CD14-positive monocyte (primary cell): ENCODE data around the gene ERVH48-1. TPM values are rescaled to one million over a fixed set of nuclear protein-coding genes. Genes with fewer than 3 reads are reported as not detected.
"Not testable (repeated sequence)": the region's sequence is repeated elsewhere in the genome, so short reads cannot be mapped to it uniquely, and the experiment has no call there.

Experiments
- DNase-seq, 3 donors: peaks; one replicate each; pipeline ENCODE4 v3.0.0-alpha.2; 2011 to 2022
- H2AFZ ChIP-seq: 2 replicates; pipeline ENCODE4 v1.6.0; 2012; ENCODE audit warnings: mild to moderate bottlenecking, low read depth, low read length, inconsistent platforms; ENCODE audit not compliant: insufficient read depth, poor library complexity, severe bottlenecking
- H3K27ac ChIP-seq, 2 donors: 1 replicate in 1 of 2; 2 replicates in 1 of 2; pipeline ENCODE4 v1.5.1; 2012 to 2013; ENCODE audit warnings: low read length in 2 of 2, control low read depth in 1 of 2, inconsistent platforms in 1 of 2, low read depth in 1 of 2, mild to moderate bottlenecking in 1 of 2
- H3K27me3 ChIP-seq, 2 donors: one replicate each; pipeline versions ENCODE4 v1.6.0 to v1.6.1; 2011 to 2013; ENCODE audit warnings: low read length in 2 of 2; ENCODE audit not compliant: control insufficient read depth in 2 of 2, insufficient read depth in 2 of 2
- H3K36me3 ChIP-seq, 2 donors: replicated peaks in 1 of 2; 1 replicate in 1 of 2; 2 replicates in 1 of 2; pipeline versions ENCODE4 v1.5.1 to v1.6.1; 2012 to 2013; ENCODE audit warnings: low read length in 2 of 2, control low read depth in 1 of 2, inconsistent platforms in 1 of 2, mild to moderate bottlenecking in 1 of 2; ENCODE audit not compliant: insufficient read depth in 2 of 2, control insufficient read depth in 1 of 2
- H3K4me1 ChIP-seq, 2 donors: 1 replicate in 1 of 2; 2 replicates in 1 of 2; pipeline versions ENCODE4 v1.5.1 to v1.6.1; 2012 to 2013; ENCODE audit warnings: low read length in 2 of 2, control low read depth in 1 of 2, inconsistent platforms in 1 of 2, mild to moderate bottlenecking in 1 of 2, moderate library complexity in 1 of 2; ENCODE audit not compliant: insufficient read depth in 2 of 2, control insufficient read depth in 1 of 2
- H3K4me2 ChIP-seq: replicated peaks from 2 replicates; pipeline ENCODE3; 2012; ENCODE audit warnings: low read length, moderate library complexity, mild to moderate bottlenecking; ENCODE audit not compliant: poor library complexity, severe bottlenecking; ENCODE audit errors: extremely low read depth
- H3K4me3 ChIP-seq, 3 experiments: fragments of 200-600 bp in 1 of 3; sonication (generic) in 1 of 3; replicated peaks in 1 of 3; 1 replicate in 2 of 3; 2 replicates in 1 of 3; pipeline ENCODE4 v1.5.1; 2011 to 2013; ENCODE audit warnings: low read length in 3 of 3, mild to moderate bottlenecking in 3 of 3, control low read depth in 2 of 3, low read depth in 2 of 3, inconsistent platforms in 1 of 3, moderate library complexity in 1 of 3
- H3K79me2 ChIP-seq: 2 replicates; pipeline ENCODE4 v1.6.0; 2012; ENCODE audit warnings: mild to moderate bottlenecking, control low read depth, inconsistent platforms, low read length, moderate library complexity; ENCODE audit not compliant: insufficient read depth
- H3K9ac ChIP-seq: 2 replicates; pipeline ENCODE4 v1.6.0; 2017; ENCODE audit warnings: low read length, mild to moderate bottlenecking; ENCODE audit not compliant: insufficient read depth, poor library complexity, severe bottlenecking
- H3K9me3 ChIP-seq, 2 donors: replicated peaks in 1 of 2; 1 replicate in 1 of 2; 2 replicates in 1 of 2; pipeline versions ENCODE4 v1.5.1 to v1.6.1; 2012 to 2013; ENCODE audit warnings: low read length in 2 of 2, control low read depth in 1 of 2; ENCODE audit not compliant: control insufficient read depth in 1 of 2, insufficient read depth in 1 of 2
- H4K20me1 ChIP-seq: 2 replicates; pipeline ENCODE4 v1.6.0; 2012; ENCODE audit warnings: mild to moderate bottlenecking, low read length, control low read depth, moderate library complexity; ENCODE audit not compliant: insufficient read depth
- H3K27ac Mint-ChIP-seq, 7 donors: one replicate each; pipeline ENCODE4 v1.8.0; 2020; ENCODE audit warnings: mild to moderate bottlenecking in 7 of 7, mixed read lengths in 7 of 7, moderate library complexity in 6 of 7, inconsistent platforms in 2 of 7
- H3K27me3 Mint-ChIP-seq, 3 donors: one replicate each; pipeline ENCODE4 v1.8.0; 2021 to 2022; ENCODE audit warnings: low read depth in 3 of 3, mild to moderate bottlenecking in 3 of 3, mixed read lengths in 3 of 3, moderate library complexity in 3 of 3, inconsistent platforms in 1 of 3
- H3K36me3 Mint-ChIP-seq, 2 donors: one replicate each; pipeline ENCODE4 v1.8.0; 2020; ENCODE audit warnings: mixed read lengths in 2 of 2, inconsistent platforms in 1 of 2, mild to moderate bottlenecking in 1 of 2
- H3K4me1 Mint-ChIP-seq: one replicate; pipeline ENCODE4 v1.8.0; 2020; ENCODE audit warnings: mild to moderate bottlenecking, mixed read lengths
- H3K4me3 Mint-ChIP-seq, 2 donors: one replicate each; pipeline ENCODE4 v1.8.0; 2020; ENCODE audit warnings: mild to moderate bottlenecking in 2 of 2, mixed read lengths in 2 of 2, moderate library complexity in 1 of 2
- H3K9me3 Mint-ChIP-seq, 7 donors: one replicate each; pipeline ENCODE4 v1.8.0; 2020 to 2022; ENCODE audit warnings: mixed read lengths in 7 of 7, mild to moderate bottlenecking in 6 of 7, moderate library complexity in 6 of 7, inconsistent platforms in 2 of 7
- CTCF ChIP-seq: fragments of 200-600 bp; IDR thresholded peaks from one replicate; pipeline ENCODE4 v1.8.0; 2022; ENCODE audit warnings: antibody characterized with exemption, mild to moderate bottlenecking
- WGBS: methylation state at CpG from one replicate; pipeline ENCODE4 v1.1.5; 2013; ENCODE audit warnings: missing lambda C conversion rate; ENCODE audit not compliant: insufficient coverage; 5-methylcytosine and 5-hydroxymethylcytosine counted together
- intact Hi-C, 2 donors: fragments of 100-400 bp; cut with micrococcal nuclease; formaldehyde crosslinking; loops; one replicate each; pipeline versions ENCODE4 v1.15.0 to v1.15.1; 2023
- polyA plus RNA-seq, 3 donors: library from polyadenylated mRNA; depleted of rRNA in 1 of 3; unstranded in 2 of 3; stranded (reverse) in 1 of 3; fragments of 300-500 nt in 2 of 3; fragments of >200 nt in 1 of 3; fragmentation: Illumina TruSeq in 2 of 3; gene quantifications; 1 replicate in 2 of 3; 2 replicates in 1 of 3; pipeline ENCODE4 v1.2.3, GENCODE V29; 2012 to 2021

Gene ERVH48-1
- polyA plus RNA-seq, 3 donors, result not detected

GRCh38 chr21:42931560-42932235, 6.3 kb upstream of the ERVH48-1 start:
- no peaks in the 10 kb centered on the region for H4K20me1 ChIP-seq
- no peaks in the 10 kb centered on the region for H3K79me2 ChIP-seq
- no peak overlapping the region for H3K27ac ChIP-seq
- no peak overlapping the region for H3K4me3 Mint-ChIP-seq
- intact Hi-C loops, result no loop called here
- no peak overlapping the region for H3K4me2 ChIP-seq
- no peaks in the 10 kb centered on the region for H3K9me3 ChIP-seq
- H3K27me3 Mint-ChIP-seq, result peaks cover 0 to 2% (median 0%) of the 10 kb centered on the region in 3 donors
- no peak for DNase-seq
- no peaks in the 10 kb centered on the region for H3K9me3 Mint-ChIP-seq
- H3K36me3 ChIP-seq, result no peaks in the 10 kb centered on the region
- no peaks in the 10 kb centered on the region for H3K36me3 Mint-ChIP-seq
- TF ChIP-seq CTCF, result no peak
- H3K4me1 Mint-ChIP-seq, result peaks cover under 1% of the 10 kb centered on the region
- no peaks in the 10 kb centered on the region for H3K4me1 ChIP-seq
- no peak overlapping the region for H2AFZ ChIP-seq
- no peak overlapping the region for H3K9ac ChIP-seq
- no peak overlapping the region for H3K4me3 ChIP-seq
- no peak overlapping the region for H3K27ac Mint-ChIP-seq
- no peaks in the 10 kb centered on the region for H3K27me3 ChIP-seq
- WGBS, result 91% methylated on average over 5 of the region's 13 CpGs

GRCh38 chr21:42929969-42930368, 4.5 kb upstream of the ERVH48-1 start:
- H3K27ac Mint-ChIP-seq, result no peak overlapping the region
- Histone ChIP-seq H3K4me3 (no peak overlapping the region), H4K20me1 (no peaks in the 10 kb centered on the region), H3K27ac (no peak overlapping the region), H3K79me2 (no peaks in the 10 kb centered on the region), H3K9ac (no peak overlapping the region), H2AFZ (no peak overlapping the region), H3K9me3 (no peaks in the 10 kb centered on the region), H3K4me1 (no peaks in the 10 kb centered on the region), H3K27me3 (no peaks in the 10 kb centered on the region), H3K36me3 (no peaks in the 10 kb centered on the region), H3K4me2 (no peak overlapping the region)
- no peak for DNase-seq
- WGBS, result 92% methylated on average over 2 of the region's 3 CpGs
- H3K27me3 Mint-ChIP-seq, result peaks cover 0 to 2% (median 0%) of the 10 kb centered on the region in 3 donors
- H3K4me1 Mint-ChIP-seq, result no peaks in the 10 kb centered on the region
- H3K36me3 Mint-ChIP-seq, result no peaks in the 10 kb centered on the region
- no peak for TF ChIP-seq CTCF
- no peak overlapping the region for H3K4me3 Mint-ChIP-seq
- intact Hi-C loops, result loop anchor here in 1 of 2 donors (10.0 kb wide), 1 partner anchor 715 kb away; no protein-coding TSS in a partner anchor
- H3K9me3 Mint-ChIP-seq, result no peaks in the 10 kb centered on the region

GRCh38 chr21:42927474-42928200, 2.2 kb upstream of the ERVH48-1 start:
- not testable (repeated sequence) for H3K4me3 Mint-ChIP-seq, H3K4me2 ChIP-seq, H3K9ac ChIP-seq, H2AFZ ChIP-seq, H3K27ac ChIP-seq, H3K36me3 ChIP-seq, H3K36me3 Mint-ChIP-seq, H3K79me2 ChIP-seq, H4K20me1 ChIP-seq, H3K9me3 ChIP-seq, H3K4me3 ChIP-seq, H3K4me1 ChIP-seq, H3K27me3 Mint-ChIP-seq, H3K27me3 ChIP-seq, DNase-seq, H3K9me3 Mint-ChIP-seq
- H3K27ac Mint-ChIP-seq, result peak overlapping the region in 1 of 7 donors; percentile 22
- H3K4me1 Mint-ChIP-seq, result peaks cover 13% of the 10 kb centered on the region
- WGBS, result 94% methylated on average over 18 of the region's 23 CpGs
- intact Hi-C loops, result loop anchor here in 1 of 2 donors (10.0 kb wide), 1 partner anchor 717 kb away; no protein-coding TSS in a partner anchor
